GM12891 (cell line): ENCODE measurements around the gene GAD1.

Source experiments
- POLR2A ChIP-seq: IDR thresholded peaks from 2 replicates; pipeline ENCODE4 v1.6.1; 2011; ENCODE audit warnings: low read depth, low read length, control low read depth
- POLR2AphosphoS5 ChIP-seq: IDR thresholded peaks from 2 replicates; pipeline ENCODE4 v1.6.1; 2011; ENCODE audit warnings: low read depth, low read length, control low read depth
- SPI1 ChIP-seq: IDR thresholded peaks from 2 replicates; pipeline ENCODE4 v1.6.1; 2011; ENCODE audit warnings: low read depth, low read length, control low read depth
- TAF1 ChIP-seq: IDR thresholded peaks from 2 replicates; pipeline ENCODE4 v1.6.1; 2011; ENCODE audit warnings: low read depth, low read length, control low read depth

DNA sequence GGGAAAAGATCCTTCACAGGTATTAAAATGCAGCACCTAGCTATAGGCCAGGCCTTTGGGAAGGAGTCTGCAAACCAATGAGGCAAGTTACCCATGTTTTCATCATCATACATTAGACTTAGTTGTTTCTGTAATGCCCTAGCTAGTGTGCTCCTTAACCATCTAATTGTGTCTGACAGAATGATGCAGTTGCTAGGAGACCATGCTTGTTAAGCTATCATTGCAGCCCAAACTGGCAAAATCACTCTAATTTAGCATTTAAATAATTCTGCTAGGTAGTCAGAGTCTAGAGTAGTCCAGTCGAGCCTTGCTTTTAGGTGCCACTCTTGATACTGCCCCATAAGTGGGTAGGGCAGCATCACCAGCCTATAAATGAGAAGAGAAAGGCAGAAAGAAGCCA, 34.9 kb downstream of the GAD1 start:
- TF ChIP-seq POLR2AphosphoS5 (no peak), TAF1 (no peak), POLR2A (no peak), SPI1 (no peak)
